Activated CD4-positive, alpha-beta T cell treated with anti-CD3 and anti-CD28 coated beads, Interleukin-10, Interleukin-2, amounts not matched to agents 100 ng/mL and 50 ng/mL, durations not matched to agents 16 hours and 8 hours (primary cell): Measurements from ENCODE around the gene PRR5L.

Experiments used
- DNase-seq: peaks from one replicate; pipeline ENCODE4 v3.0.0-alpha.2; 2020

The PRR5L gene

GRCh38 chr11:36447514-36447913, 151.4 kb downstream of the PRR5L start:
- DNase-seq: no peak

GRCh38 chr11:36447947-36448346, 151.9 kb downstream of the PRR5L start:
- DNase-seq: no peak

- no peak for DNase-seq
Measured at GRCh38 chr11:36449561-36450096, 153.5 kb downstream of the PRR5L start.

GRCh38 chr11:36450110-36450572, 154.1 kb downstream of the PRR5L start:
- DNase-seq: no peak

- no peak for DNase-seq
Measured at GRCh38 chr11:36451045-36451444, 155.0 kb downstream of the PRR5L start.

GRCh38 chr11:36451681-36452080, 155.6 kb downstream of the PRR5L start:
- DNase-seq: no peak

GRCh38 chr11:36452236-36452940, 156.3 kb downstream of the PRR5L start:
- DNase-seq: peak; percentile 65

- DNase-seq: peak; percentile 55
Measured at GRCh38 chr11:36452961-36453360, 156.9 kb downstream of the PRR5L start.

GRCh38 chr11:36453678-36454077, 157.6 kb downstream of the PRR5L start:
- DNase-seq: peak; percentile 16

- DNase-seq: no peak
Measured at GRCh38 chr11:36454551-36454940, 158.5 kb downstream of the PRR5L start.

GRCh38 chr11:36454941-36455631, 159.0 kb downstream of the PRR5L start:
- DNase-seq: no peak

GRCh38 chr11:36455658-36456111, 159.6 kb downstream of the PRR5L start:
- no peak for DNase-seq

- no peak for DNase-seq
Measured at GRCh38 chr11:36456156-36456555, 160.1 kb downstream of the PRR5L start.

- no peak for DNase-seq
Measured at GRCh38 chr11:36458129-36458915, 162.2 kb downstream of the PRR5L start.

GRCh38 chr11:36459046-36459445, 163.0 kb downstream of the PRR5L start:
- DNase-seq: no peak

- peak; percentile 30 for DNase-seq
Measured at GRCh38 chr11:36460220-36460619, 164.1 kb downstream of the PRR5L start.

- DNase-seq: no peak
Measured at GRCh38 chr11:36462321-36462720, 166.2 kb downstream of the PRR5L start.

- DNase-seq: no peak
Measured at GRCh38 chr11:36463781-36464180, 167.7 kb downstream of the PRR5L start.

- DNase-seq: no peak
Measured at GRCh38 chr11:36464720-36465119, 168.6 kb downstream of the PRR5L start.

- no peak for DNase-seq
Measured at GRCh38 chr11:36465449-36466163, 169.5 kb downstream of the PRR5L start.

- no peak for DNase-seq
Measured at GRCh38 chr11:36467012-36467411, 170.9 kb downstream of the PRR5L start.

- DNase-seq: no peak
Measured at GRCh38 chr11:36467916-36468315, 171.8 kb downstream of the PRR5L start.

- DNase-seq: peak; percentile 30
Measured at GRCh38 chr11:36469063-36469462, 173.0 kb downstream of the PRR5L start.
